Testis (tissue), 2 donors: ENCODE data around the gene CFAP61.

ENCODE experiments used
- CTCF ChIP-seq, 3 experiments: fragments of 450-650 bp in 2 of 3; fragments of 200-600 bp in 1 of 3; sonication (generic) in 1 of 3; IDR thresholded peaks; one replicate each; pipeline ENCODE4 v1.5.1; 2016 to 2019; ENCODE audit warnings: antibody characterized with exemption in 3 of 3, mild to moderate bottlenecking in 2 of 3, moderate library complexity in 1 of 3
- POLR2A ChIP-seq: fragments of 450-650 bp; IDR thresholded peaks from one replicate; pipeline ENCODE4 v1.6.1; 2017; ENCODE audit warnings: antibody characterized with exemption, mild to moderate bottlenecking, moderate library complexity

- TF ChIP-seq CTCF (IDR thresholded peaks at IDR 0.05) (no peak), POLR2A (no peak)
Observed at GRCh38 chr20:20299904-20300303, 247.6 kb downstream of the CFAP61 start.
